Smooth muscle cell of trachea (primary cell): ENCODE results near the gene RASSF4. TPM values are rescaled to one million over a fixed set of nuclear protein-coding genes. Genes with fewer than 3 reads are reported as not detected.

ENCODE experiments used
- total RNA-seq: library from RNA; depleted of rRNA; stranded (reverse); fragments of >200 nt; gene quantifications from 2 replicates; pipeline ENCODE4 v1.2.1, GENCODE V29; 2014

The RASSF4 gene, protein sequence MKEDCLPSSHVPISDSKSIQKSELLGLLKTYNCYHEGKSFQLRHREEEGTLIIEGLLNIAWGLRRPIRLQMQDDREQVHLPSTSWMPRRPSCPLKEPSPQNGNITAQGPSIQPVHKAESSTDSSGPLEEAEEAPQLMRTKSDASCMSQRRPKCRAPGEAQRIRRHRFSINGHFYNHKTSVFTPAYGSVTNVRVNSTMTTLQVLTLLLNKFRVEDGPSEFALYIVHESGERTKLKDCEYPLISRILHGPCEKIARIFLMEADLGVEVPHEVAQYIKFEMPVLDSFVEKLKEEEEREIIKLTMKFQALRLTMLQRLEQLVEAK
- 6.4 and 15.1 TPM in 2 replicates for total RNA-seq

DNA sequence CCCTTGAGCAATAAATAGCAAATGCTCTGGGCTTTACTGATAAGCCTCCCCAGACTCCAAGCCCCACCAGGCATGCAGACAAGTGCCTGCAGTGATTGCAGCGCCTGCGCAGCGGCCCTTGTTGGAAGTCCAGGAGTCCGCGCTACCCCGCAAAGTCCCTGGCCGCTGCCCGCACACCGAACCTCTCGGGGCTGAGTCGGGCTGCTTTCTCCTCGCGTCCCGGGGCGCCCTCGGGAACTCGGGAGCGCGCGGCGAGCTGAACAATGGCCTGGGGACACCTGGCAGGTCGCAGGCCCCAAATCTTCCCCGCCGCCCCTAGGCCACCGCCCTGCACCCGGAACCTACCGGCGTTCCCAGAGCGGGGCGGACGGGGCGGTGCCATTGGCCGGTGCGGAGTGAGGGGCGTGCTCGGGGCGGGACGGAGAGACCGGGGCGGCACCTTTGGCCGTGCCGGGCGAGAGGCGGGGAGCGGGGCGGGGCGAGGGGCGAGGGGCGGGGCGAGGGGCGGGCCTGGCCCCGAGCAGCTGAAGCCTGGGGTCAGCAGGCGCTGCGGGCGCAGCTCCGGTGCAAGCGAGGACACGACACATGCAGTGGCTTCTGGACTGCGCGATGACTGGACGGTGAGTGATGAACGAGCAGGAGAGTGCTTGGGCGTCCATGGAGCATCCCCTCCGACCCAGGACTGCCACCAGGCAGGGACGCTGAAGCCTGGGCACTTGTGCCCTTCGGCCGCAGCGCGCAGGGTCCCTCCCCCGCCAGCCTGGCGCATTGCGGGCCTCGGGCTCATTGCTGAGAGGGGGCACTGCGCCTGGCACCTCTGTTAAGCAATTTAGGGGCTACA lies at the start of gene RASSF4:
Gene RASSF4, plus strand, starts transcription at position 556 of the 841 bp plus-strand sequence. CDS start 10,401 bp downstream, outside the sequence.

DNA sequence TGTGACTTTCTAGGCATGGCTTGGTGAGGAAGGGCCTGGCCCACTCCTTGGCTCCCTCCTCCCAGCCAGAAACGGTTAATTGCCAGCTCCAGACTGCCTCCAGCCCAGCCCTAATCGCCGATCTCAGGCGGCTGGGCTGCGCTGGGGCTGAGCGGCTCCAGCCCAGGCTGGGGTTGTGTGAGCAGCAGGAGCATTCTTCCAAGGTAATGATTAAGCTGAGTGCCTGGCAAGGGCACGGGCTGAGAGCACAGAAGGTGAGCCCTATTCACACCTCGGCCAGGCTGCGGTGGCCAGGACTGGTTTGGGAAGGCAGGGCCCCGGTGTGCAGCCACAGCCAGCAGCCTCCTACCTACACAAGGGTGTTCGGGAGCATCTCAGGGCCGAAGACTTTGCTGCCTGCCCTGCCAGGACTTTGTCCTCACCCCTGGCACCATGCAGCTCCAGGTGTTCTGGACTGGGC lies 48.5 kb upstream of the RASSF4 start, which contains the start of gene TMEM72:
Gene TMEM72, plus strand, starts transcription at position 257 of the 460 bp plus-strand sequence. Its CDS starts 176 bp downstream, at position 433.

DNA sequence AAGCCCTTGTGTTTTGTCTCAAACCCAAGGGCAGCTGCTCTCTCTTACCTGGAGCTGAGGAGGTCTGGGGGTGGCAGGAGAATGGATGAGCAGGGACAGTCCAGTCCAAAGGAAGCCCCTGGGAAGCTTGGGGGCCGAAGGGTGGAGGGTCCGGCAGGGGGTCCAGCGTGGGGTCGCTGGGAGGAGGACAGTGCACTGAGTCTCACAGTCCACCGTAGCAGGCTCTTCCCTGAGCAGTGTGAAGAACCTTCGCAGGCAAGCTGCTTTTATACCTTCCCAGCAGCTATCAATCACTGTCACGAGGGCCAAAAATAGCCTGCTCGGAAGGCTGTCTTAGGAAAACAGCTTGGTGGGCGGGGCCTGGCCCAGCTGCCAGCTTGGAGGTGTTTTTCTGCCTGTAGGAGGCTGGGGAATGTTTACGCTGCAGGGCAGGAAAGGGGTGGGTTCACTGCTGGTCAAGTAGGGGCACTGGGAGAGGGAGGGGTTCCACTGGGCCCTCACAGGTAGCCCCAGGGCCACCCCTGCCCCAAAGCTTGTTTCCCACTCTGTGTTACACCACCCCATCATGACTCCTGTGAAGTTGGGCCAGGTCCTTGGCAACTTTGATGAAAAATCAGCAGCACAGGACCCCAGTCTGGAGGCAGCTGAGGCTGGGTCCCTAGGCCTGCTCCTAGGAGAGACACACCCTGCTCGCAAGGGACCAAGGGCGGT lies 19.1 kb downstream of the RASSF4 start, which contains the start of gene DEPP1:
Gene DEPP1, minus strand, starts transcription at position 240 of the 711 bp plus-strand sequence. CDS start 779 bp downstream, outside the sequence.

DNA sequence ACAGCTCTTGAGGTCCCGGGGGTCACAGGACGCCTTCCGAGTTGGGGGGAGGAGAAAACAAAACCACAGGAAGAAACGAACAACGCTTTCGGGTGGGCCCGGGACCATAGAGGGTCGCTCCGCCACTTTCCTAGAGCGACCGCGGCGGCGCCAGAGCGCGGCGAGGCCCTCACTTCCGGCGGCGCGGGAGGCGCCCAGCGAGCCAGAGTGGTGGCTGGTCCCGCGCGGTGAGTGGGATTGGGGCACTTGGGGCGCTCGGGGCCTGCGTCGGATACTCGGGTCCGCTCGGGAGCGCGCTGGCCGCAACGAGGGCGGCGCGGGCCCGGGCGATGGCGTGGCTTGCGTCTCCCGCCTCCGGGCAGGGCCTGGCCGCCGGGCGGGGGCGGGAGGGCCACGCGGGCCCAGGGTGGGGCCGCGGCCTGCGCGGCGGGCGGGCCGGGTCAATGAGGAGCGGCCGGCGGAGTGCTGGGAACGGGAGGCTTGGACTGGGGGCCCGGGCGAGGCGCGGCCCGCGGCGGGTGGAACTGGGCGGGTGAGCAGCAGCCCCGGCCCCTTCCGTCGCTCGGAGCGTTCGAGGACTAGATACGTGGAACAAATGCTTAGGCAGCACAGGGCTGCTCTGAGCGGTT lies 41.3 kb downstream of the RASSF4 start, which contains the start of gene ZNF22:
Gene ZNF22, plus strand, starts transcription at position 172 of the 629 bp plus-strand sequence. CDS start 2,446 bp downstream, outside the sequence.

Other genes starting within 250 kb of the RASSF4 start
- gene TMEM72, start 48.5 kb upstream of the RASSF4 start, total RNA-seq, result not detected in 2 replicates
- 38.4 and 77.9 TPM in 2 replicates for gene DEPP1, start 19.0 kb downstream of the RASSF4 start, total RNA-seq
- gene ZNF22, start 41.1 kb downstream of the RASSF4 start, total RNA-seq, result 9.3 and 17.0 TPM in 2 replicates